DND-41 (cell line): ENCODE measurements around the gene TTC33.

ENCODE experiments used
- EZH2 ChIP-seq: IDR thresholded peaks from 3 replicates; pipeline ENCODE4 v1.6.1; 2012; ENCODE audit warnings: borderline replicate concordance, low read depth, mild to moderate bottlenecking, moderate library complexity, low read length, inconsistent platforms; ENCODE audit not compliant: severe bottlenecking
- TF ChIP-seq, protein P1 (sequence below): IDR thresholded peaks from 2 replicates; pipeline ENCODE4 v1.5.1; 2012; ENCODE audit warnings: borderline replicate concordance, low read length, moderate library complexity, mild to moderate bottlenecking; ENCODE audit not compliant: poor library complexity, severe bottlenecking; ENCODE audit errors: extremely low read depth

DNA sequence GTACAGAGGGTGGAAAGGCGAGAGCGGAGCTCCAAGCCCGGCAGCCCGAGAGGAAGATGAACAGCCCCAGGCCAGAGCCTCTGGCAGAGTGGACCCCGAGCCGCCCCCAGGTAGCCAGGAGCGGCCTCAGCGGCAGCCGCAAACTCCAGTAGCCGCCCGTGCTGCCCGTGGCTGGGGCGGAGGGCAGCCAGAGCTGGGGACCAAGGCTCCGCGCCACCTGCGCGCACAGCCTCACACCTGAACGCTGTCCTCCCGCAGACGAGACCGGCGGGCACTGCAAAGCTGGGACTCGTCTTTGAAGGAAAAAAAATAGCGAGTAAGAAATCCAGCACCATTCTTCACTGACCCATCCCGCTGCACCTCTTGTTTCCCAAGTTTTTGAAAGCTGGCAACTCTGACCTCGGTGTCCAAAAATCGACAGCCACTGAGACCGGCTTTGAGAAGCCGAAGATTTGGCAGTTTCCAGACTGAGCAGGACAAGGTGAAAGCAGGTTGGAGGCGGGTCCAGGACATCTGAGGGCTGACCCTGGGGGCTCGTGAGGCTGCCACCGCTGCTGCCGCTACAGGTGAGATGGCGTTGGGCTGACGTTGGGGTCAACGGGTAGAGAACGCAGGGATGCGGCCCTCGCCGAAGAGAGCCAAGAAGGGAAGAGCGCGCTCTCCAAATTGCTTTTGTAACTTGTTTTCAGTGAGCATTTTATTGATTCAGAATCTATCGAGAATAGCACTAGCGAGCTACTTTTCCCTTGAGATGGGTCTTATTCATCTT lies 75.7 kb downstream of the TTC33 start, which contains the start of gene PTGER4:
- TF ChIP-seq, protein P1, sequence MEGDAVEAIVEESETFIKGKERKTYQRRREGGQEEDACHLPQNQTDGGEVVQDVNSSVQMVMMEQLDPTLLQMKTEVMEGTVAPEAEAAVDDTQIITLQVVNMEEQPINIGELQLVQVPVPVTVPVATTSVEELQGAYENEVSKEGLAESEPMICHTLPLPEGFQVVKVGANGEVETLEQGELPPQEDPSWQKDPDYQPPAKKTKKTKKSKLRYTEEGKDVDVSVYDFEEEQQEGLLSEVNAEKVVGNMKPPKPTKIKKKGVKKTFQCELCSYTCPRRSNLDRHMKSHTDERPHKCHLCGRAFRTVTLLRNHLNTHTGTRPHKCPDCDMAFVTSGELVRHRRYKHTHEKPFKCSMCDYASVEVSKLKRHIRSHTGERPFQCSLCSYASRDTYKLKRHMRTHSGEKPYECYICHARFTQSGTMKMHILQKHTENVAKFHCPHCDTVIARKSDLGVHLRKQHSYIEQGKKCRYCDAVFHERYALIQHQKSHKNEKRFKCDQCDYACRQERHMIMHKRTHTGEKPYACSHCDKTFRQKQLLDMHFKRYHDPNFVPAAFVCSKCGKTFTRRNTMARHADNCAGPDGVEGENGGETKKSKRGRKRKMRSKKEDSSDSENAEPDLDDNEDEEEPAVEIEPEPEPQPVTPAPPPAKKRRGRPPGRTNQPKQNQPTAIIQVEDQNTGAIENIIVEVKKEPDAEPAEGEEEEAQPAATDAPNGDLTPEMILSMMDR = no peak
- no peak for TF ChIP-seq EZH2
